Measurements from ENCODE around the gene VIM. TPM values are rescaled to one million over a fixed set of nuclear protein-coding genes. Genes with fewer than 3 reads are reported as not detected.

The VIM gene
- total RNA-seq, 1 donor from 2014 or later, result 375 TPM

DNA sequence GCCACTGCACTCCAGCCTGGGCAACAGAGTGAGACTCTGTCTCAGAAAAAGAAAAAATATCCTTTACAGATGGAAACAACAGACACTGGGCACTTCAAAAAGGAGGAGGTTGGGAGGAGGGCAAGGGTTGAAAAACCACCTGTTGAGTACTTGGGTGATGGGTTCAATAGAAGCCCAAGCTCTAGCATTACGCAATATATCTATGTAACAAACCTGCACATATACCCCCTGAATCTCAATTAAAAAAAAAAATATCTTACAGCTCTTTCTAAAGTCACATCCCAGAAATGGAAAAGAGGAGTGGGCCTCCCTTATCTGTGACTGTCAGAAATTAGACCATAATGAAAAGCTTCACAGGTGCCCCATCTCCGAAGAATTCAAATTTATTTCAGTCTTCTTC lies 12.1 kb downstream of the VIM start:
- TF ChIP-seq, protein P1, sequence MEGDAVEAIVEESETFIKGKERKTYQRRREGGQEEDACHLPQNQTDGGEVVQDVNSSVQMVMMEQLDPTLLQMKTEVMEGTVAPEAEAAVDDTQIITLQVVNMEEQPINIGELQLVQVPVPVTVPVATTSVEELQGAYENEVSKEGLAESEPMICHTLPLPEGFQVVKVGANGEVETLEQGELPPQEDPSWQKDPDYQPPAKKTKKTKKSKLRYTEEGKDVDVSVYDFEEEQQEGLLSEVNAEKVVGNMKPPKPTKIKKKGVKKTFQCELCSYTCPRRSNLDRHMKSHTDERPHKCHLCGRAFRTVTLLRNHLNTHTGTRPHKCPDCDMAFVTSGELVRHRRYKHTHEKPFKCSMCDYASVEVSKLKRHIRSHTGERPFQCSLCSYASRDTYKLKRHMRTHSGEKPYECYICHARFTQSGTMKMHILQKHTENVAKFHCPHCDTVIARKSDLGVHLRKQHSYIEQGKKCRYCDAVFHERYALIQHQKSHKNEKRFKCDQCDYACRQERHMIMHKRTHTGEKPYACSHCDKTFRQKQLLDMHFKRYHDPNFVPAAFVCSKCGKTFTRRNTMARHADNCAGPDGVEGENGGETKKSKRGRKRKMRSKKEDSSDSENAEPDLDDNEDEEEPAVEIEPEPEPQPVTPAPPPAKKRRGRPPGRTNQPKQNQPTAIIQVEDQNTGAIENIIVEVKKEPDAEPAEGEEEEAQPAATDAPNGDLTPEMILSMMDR (IDR thresholded peaks at IDR 0.05; ENCODE audit: borderline replicate concordance), result no peak
- peaks cover 25% of the 10 kb centered on the region for H3K36me3 ChIP-seq
- H3K4me1 ChIP-seq, result peaks cover 22% of the 10 kb centered on the region
- no peak overlapping the region for H3K27ac ChIP-seq (replicated peaks)
- H3K27me3 ChIP-seq (ENCODE audit: low read depth), result no peaks in the 10 kb centered on the region
- no peak overlapping the region for H3K4me3 ChIP-seq
- H3K9me3 ChIP-seq (replicated peaks), result peaks cover 6% of the 10 kb centered on the region
- no peak for DNase-seq
- intact Hi-C loops (cut with micrococcal nuclease), result no loop called here

DNA sequence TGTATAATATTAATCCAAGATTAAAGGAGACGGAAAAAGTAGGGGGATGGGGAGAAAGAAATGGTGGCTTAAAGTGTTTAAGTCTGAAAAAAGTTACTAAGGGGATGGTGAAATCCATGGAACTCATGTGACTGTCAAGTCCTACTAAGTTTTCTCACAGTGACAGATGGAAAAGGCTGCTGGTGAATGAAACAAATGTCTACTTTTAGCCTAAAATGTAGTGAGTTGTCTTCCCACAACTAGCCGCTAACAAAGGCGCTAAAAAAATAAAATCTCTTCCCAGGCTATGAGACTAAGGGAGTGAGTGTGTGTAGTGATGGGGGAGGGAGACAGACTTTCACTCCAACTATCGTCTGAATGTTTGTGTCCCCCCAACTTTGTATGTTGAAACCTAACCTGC lies 12.6 kb downstream of the VIM start:
- Histone ChIP-seq H3K27ac (replicated peaks) (no peak overlapping the region), H3K4me3 (no peak overlapping the region), H3K27me3 (ENCODE audit: low read depth) (no peaks in the 10 kb centered on the region), H3K36me3 (peaks cover 19% of the 10 kb centered on the region), H3K4me1 (peaks cover 16% of the 10 kb centered on the region), H3K9me3 (replicated peaks) (peaks cover 6% of the 10 kb centered on the region)
- intact Hi-C loops (cut with micrococcal nuclease), result no loop called here
- TF ChIP-seq, protein P1 (IDR thresholded peaks at IDR 0.05; ENCODE audit: borderline replicate concordance), result no peak
- DNase-seq, result no peak

DNA sequence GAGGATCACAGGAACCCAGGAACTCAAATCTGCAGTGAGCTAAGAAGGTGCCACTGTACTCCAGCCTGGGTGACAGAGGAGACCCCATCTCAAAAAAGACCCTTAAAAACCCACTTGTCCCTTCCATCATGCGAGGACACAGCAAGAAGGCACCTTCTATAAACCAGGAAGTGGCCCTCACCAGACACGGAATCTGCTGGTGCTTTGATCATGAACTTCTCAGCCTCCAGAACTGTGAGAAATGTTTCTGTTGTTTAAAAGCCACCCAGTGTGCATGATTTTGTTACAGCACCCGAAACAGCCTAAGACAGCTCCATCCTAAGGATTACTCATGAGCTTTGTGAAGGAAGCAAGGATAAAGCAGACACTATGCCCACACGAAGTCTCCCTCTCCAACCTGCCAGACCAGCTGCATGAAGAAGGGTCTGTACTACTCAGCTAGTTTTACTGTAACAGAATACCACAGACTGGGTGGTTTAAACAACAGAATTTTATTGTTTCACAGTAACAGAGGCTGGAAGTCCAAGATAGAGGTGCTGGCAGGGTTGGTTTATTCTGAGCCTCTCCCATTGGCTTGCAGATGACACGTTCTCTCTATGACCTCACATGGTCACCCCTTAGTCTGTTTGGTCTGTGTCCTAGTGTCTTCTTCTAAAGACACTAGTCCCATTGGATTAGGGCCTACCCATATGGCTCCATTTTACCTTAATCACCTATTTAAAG lies 13.7 kb downstream of the VIM start:
- Histone ChIP-seq H3K4me1 (peaks cover 5% of the 10 kb centered on the region), H3K4me3 (no peak overlapping the region), H3K9me3 (replicated peaks) (peaks cover 6% of the 10 kb centered on the region), H3K27ac (replicated peaks) (no peak overlapping the region), H3K36me3 (peaks cover 8% of the 10 kb centered on the region), H3K27me3 (ENCODE audit: low read depth) (no peaks in the 10 kb centered on the region)
- TF ChIP-seq, protein P1 (IDR thresholded peaks at IDR 0.05; ENCODE audit: borderline replicate concordance), result no peak
- intact Hi-C loops (cut with micrococcal nuclease), result no loop called here
- no peak for DNase-seq

DNA sequence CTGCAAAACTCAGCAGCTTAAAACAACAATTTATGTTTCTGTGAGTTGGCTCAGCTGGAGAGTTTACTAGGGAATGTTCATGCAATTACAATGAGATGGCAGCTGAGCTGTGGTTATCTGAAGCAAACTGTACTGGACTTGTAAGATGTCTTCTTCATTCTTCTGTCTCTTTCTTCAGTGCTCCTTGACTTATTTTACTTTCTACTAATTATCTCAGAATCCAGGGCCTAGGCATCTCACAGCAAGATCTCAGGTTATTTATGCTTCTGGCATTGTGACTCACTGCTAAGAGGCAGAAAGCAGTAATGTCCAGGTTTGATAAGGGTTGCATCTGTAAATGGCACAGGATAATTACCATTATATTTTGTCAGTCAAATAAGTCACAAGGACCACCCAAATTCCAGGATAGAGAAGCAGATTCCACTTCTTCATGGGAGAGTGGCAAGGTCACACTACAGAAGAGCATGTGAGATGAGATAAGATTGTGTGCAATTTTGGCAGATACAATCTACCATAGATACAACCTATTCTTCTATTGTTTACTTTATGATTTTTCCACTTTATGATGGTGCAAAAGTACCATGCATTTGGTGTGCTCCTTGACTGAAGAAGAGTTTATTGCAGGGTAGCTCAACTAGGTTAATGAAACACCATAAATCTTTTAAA lies 16.8 kb downstream of the VIM start:
- H3K9me3 ChIP-seq (replicated peaks), result peaks cover 16% of the 10 kb centered on the region
- H3K27me3 ChIP-seq (ENCODE audit: low read depth), result no peaks in the 10 kb centered on the region
- no peak overlapping the region for H3K4me3 ChIP-seq
- intact Hi-C loops (cut with micrococcal nuclease), result no loop called here
- H3K4me1 ChIP-seq, result no peaks in the 10 kb centered on the region
- no peak for DNase-seq
- TF ChIP-seq, protein P1 (IDR thresholded peaks at IDR 0.05; ENCODE audit: borderline replicate concordance), result no peak
- H3K36me3 ChIP-seq, result no peaks in the 10 kb centered on the region
- no peak overlapping the region for H3K27ac ChIP-seq (replicated peaks)

DNA sequence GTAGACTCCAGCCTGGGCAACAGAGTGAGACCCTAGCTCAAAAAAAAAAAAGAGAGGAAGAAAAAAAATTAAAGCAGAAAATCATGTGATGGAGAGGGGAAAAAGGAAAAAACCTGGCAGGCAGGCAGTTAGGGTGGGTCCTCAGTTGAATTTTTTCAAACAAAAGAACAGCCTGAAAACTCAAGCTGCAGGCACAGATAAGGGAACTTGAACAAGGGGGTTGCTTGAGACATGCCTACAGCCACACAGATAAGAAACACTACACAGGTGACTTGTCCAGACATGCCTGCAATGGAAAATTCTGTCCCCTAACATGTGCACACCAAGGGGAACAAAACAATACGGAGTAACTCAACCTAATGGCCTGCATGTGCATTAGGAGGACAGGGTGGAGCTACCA lies 19.2 kb downstream of the VIM start:
- H3K4me3 ChIP-seq, result no peak overlapping the region
- intact Hi-C loops (cut with micrococcal nuclease), result no loop called here
- H3K36me3 ChIP-seq, result no peaks in the 10 kb centered on the region
- no peaks in the 10 kb centered on the region for H3K4me1 ChIP-seq
- no peak for DNase-seq
- H3K27ac ChIP-seq (replicated peaks), result no peak overlapping the region
- peaks cover 10% of the 10 kb centered on the region for H3K9me3 ChIP-seq (replicated peaks)
- no peaks in the 10 kb centered on the region for H3K27me3 ChIP-seq (ENCODE audit: low read depth)
- TF ChIP-seq, protein P1 (IDR thresholded peaks at IDR 0.05; ENCODE audit: borderline replicate concordance), result no peak

All from left ventricle myocardium inferior (tissue), 1 donor.